GM21737 (cell line): ENCODE data around the gene CHST11.
A peak's percentile ranks its signal among the peaks of the same experiment; 100 is the strongest.

ENCODE experiments used
- ATAC-seq: cut with Tn5 transposase; IDR thresholded peaks from one replicate; pipeline ENCODE4 v1.9.1; 2021; ENCODE audit warnings: mild to moderate bottlenecking, moderate library complexity; ENCODE audit not compliant: unreplicated experiment

Gene CHST11

GRCh38 chr12:104501660-104502059 is 44.9 kb downstream of the CHST11 start:
- ATAC-seq, result no peak

GRCh38 chr12:104502217-104502616 is 45.5 kb downstream of the CHST11 start:
- ATAC-seq, result no peak

- no peak for ATAC-seq
These were observed 45.9 kb downstream of the CHST11 start for GRCh38 chr12:104502638-104503037.

GRCh38 chr12:104503191-104503590 is 46.4 kb downstream of the CHST11 start:
- no peak for ATAC-seq

GRCh38 chr12:104504146-104504545 is 47.4 kb downstream of the CHST11 start:
- ATAC-seq, result no peak

- peak; percentile 90 for ATAC-seq
These were observed 48.5 kb downstream of the CHST11 start for GRCh38 chr12:104505095-104505818.

- ATAC-seq, result no peak
These were observed 50.1 kb downstream of the CHST11 start for GRCh38 chr12:104506676-104507401.

- ATAC-seq, result no peak
These were observed 50.9 kb downstream of the CHST11 start for GRCh38 chr12:104507672-104508071.

- ATAC-seq, result no peak
These were observed 52.2 kb downstream of the CHST11 start for GRCh38 chr12:104508752-104509446.

GRCh38 chr12:104510145-104510872 is 53.6 kb downstream of the CHST11 start:
- ATAC-seq, result no peak

GRCh38 chr12:104510873-104511440 is 54.2 kb downstream of the CHST11 start:
- no peak for ATAC-seq

- no peak for ATAC-seq
These were observed 56.9 kb downstream of the CHST11 start for GRCh38 chr12:104513681-104514080.

- no peak for ATAC-seq
These were observed 57.5 kb downstream of the CHST11 start for GRCh38 chr12:104514092-104514810.

GRCh38 chr12:104515899-104516298 is 59.2 kb downstream of the CHST11 start:
- no peak for ATAC-seq

GRCh38 chr12:104516821-104517220 is 60.1 kb downstream of the CHST11 start:
- no peak for ATAC-seq

- ATAC-seq, result no peak
These were observed 61.1 kb downstream of the CHST11 start for GRCh38 chr12:104517880-104518279.

- peak; percentile 35 for ATAC-seq
These were observed 62.7 kb downstream of the CHST11 start for GRCh38 chr12:104519190-104520019.

- ATAC-seq, result peak; percentile 74
These were observed 63.6 kb downstream of the CHST11 start for GRCh38 chr12:104520242-104520900.

- no peak for ATAC-seq
These were observed 65.0 kb downstream of the CHST11 start for GRCh38 chr12:104521731-104522130.
